Measurements from ENCODE around the gene RAB44. TPM values are rescaled to one million over a fixed set of nuclear protein-coding genes. Genes with fewer than 3 reads are reported as not detected.

Gene RAB44
- total RNA-seq, 2 experiments from 2014 or later, result not detected

DNA sequence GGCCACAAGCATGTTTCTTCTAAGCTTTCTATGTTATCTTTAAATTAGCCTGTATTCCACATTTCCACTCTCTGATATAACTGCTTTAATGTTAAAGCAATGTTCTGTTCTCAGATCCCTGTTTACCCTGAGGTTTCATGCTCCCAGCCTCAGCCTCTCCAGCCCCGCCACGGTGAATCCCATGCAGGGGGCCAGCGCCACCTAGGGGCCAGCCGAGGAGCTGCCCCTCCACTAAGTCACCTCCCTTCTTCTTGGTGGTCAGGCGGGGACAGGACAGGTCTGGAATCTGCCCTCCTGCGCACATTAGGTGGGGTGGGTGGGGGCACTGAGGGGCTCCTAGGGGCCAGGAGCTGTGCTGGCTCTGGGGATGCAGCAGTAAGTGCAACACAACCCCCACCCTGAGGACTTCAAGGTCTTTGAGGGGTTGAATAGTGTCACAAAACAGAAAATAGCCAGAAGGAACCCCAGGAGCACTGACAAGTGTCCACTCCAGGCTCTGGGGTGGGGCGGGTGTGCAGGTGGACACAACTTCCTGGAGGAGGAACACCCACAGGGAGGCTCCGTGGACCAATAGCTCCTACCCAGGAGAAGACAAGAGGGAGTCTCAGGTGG lies 61.6 kb downstream of the RAB44 start:
- no peak overlapping the region for H3K4me3 Mint-ChIP-seq
- H3K9me3 Mint-ChIP-seq (ENCODE audit: insufficient read depth), result no peaks in the 10 kb centered on the region
- peaks cover 2% of the 10 kb centered on the region for H3K27me3 Mint-ChIP-seq (ENCODE audit: low read depth)
- ChIA-PET POLR2A (interaction anchor here (0.7 to 1.2 kb wide), 3 partner anchors 126 to 153 kb away, joined by 3 to 4 read pairs (median 4); partner anchors contain the start of gene C6orf89), CTCF (interaction anchor here (0.6 to 11.9 kb wide), 49 partner anchors 9 to 457 kb away, joined by 3 to 158 read pairs (median 5); partner anchors contain the start of genes C6orf89, CDKN1A, PPIL1 and RAB44)
- peaks cover 2% of the 10 kb centered on the region for H3K36me3 Mint-ChIP-seq (ENCODE audit: low read depth)
- peaks cover 44% of the 10 kb centered on the region for H3K4me1 Mint-ChIP-seq (ENCODE audit: low read depth)
- ATAC-seq (peak; percentile 75), DNase-seq (peak; percentile 85)
- H3K27ac Mint-ChIP-seq, result no peak overlapping the region

DNA sequence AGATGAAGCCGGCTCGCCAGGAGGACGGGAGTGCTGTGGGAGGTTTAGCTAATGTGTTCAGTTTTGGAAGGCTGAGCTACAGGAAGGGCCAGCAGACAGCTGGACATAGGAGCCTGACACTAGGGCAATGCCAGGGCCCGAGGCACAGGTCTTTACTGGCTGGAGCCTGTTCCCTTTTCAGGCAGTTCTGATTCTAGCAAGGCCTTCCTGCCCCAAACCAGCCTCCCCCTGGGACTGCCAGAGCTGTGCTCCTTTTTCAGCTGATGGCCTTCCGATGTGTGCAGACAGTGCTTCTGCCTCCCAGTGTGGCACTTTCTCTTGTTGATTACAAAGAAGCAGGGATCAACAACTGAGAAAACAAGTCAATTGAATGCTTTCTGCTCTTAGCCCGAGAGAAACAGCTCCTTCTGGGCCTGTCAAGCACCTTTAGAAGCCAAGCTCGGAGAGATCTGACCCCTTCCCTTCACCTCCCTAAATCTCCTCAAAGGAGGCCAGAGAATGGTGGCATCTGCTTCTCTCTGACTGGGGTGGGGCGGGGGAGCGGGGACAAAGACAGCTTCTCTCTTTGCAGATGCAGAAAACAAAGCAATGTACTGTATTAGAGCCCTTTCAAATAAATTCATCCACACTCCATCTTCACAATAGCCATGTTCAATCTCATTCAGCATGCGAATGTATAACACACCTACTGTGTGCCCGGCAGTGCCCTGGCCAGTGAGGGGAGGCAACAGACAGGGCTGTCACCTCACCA lies 63.2 kb downstream of the RAB44 start:
- Mint-ChIP-seq H3K27me3 (ENCODE audit: low read depth) (peaks cover 2% of the 10 kb centered on the region), H3K27ac (no peak overlapping the region), H3K36me3 (ENCODE audit: low read depth) (no peaks in the 10 kb centered on the region), H3K4me3 (no peak overlapping the region), H3K4me1 (ENCODE audit: low read depth) (peaks cover 32% of the 10 kb centered on the region), H3K9me3 (ENCODE audit: insufficient read depth) (no peaks in the 10 kb centered on the region)
- ChIA-PET POLR2A (interaction anchor here (0.6 kb wide), 1 partner anchor 1101 kb away, joined by 4 read pairs; no protein-coding TSS in a partner anchor), CTCF (interaction anchor here (1.1 to 11.9 kb wide), 11 partner anchors 9 to 449 kb away, joined by 3 to 158 read pairs (median 20); no protein-coding TSS in a partner anchor)
- no peak for ATAC-seq
- DNase-seq, result no peak

DNA sequence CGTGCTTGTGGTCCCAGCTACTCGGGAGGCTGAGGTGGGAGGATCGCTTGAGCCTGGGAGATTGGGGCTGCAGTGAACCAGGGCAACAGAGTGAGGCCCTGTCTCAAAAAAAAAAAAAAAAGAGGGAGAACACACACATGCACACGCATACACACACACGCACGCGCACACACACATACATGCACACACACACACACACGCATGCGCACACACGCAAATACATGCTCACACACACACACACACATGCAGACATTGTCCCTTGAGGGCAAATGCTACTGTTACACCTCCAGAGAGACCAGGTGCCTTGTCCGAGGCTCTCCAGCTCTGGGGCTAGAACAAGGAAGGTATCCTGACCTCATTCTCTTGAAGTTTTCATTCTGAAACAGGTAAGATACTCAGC lies 64.5 kb downstream of the RAB44 start:
- ATAC-seq (no peak), DNase-seq (no peak)
- ChIA-PET CTCF (interaction anchor here (1.5 to 11.4 kb wide), 5 partner anchors 20 to 217 kb away, joined by 3 to 128 read pairs (median 58); no protein-coding TSS in a partner anchor), POLR2A (no interaction called here)
- Mint-ChIP-seq H3K4me3 (no peak overlapping the region), H3K27me3 (ENCODE audit: low read depth) (peaks cover 2% of the 10 kb centered on the region), H3K4me1 (ENCODE audit: low read depth) (peaks cover 30% of the 10 kb centered on the region), H3K27ac (no peak overlapping the region), H3K36me3 (ENCODE audit: low read depth) (no peaks in the 10 kb centered on the region), H3K9me3 (ENCODE audit: insufficient read depth) (no peaks in the 10 kb centered on the region)

DNA sequence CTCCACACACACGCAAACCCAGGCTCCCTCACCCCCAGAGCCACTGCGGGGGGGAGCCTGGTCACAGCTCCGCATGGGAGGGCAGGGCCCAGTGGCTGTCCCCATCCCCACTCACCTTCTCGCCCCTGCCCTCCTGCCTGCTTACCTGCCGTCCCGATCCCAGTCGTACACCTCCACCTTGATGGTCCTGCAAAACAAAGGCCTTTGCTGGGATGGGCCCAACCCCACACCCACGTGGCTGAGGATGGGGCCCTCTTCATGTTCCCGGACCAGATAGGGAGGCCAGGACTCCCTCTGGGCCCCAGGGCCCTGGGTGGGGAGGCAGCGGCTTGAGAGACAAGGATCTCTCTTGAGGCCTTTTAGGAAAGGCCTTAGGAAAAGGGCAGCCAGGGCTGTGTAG lies 67.6 kb downstream of the RAB44 start:
- no peak overlapping the region for H3K27ac Mint-ChIP-seq
- no peak overlapping the region for H3K4me3 Mint-ChIP-seq
- no peaks in the 10 kb centered on the region for H3K9me3 Mint-ChIP-seq (ENCODE audit: insufficient read depth)
- ChIA-PET POLR2A (interaction anchor here (0.5 kb wide), 1 partner anchor 10 kb away, joined by 3 read pairs; no protein-coding TSS in a partner anchor), CTCF (interaction anchor here (0.8 to 12.5 kb wide), 25 partner anchors 10 to 493 kb away, joined by 3 to 375 read pairs (median 6); partner anchors contain the start of genes C6orf89, FGD2, PPIL1 and TMEM217)
- ATAC-seq (no peak), DNase-seq (no peak)
- H3K27me3 Mint-ChIP-seq (ENCODE audit: low read depth), result peaks cover 2% of the 10 kb centered on the region
- H3K4me1 Mint-ChIP-seq (ENCODE audit: low read depth), result peaks cover 43% of the 10 kb centered on the region
- H3K36me3 Mint-ChIP-seq (ENCODE audit: low read depth), result no peaks in the 10 kb centered on the region

DNA sequence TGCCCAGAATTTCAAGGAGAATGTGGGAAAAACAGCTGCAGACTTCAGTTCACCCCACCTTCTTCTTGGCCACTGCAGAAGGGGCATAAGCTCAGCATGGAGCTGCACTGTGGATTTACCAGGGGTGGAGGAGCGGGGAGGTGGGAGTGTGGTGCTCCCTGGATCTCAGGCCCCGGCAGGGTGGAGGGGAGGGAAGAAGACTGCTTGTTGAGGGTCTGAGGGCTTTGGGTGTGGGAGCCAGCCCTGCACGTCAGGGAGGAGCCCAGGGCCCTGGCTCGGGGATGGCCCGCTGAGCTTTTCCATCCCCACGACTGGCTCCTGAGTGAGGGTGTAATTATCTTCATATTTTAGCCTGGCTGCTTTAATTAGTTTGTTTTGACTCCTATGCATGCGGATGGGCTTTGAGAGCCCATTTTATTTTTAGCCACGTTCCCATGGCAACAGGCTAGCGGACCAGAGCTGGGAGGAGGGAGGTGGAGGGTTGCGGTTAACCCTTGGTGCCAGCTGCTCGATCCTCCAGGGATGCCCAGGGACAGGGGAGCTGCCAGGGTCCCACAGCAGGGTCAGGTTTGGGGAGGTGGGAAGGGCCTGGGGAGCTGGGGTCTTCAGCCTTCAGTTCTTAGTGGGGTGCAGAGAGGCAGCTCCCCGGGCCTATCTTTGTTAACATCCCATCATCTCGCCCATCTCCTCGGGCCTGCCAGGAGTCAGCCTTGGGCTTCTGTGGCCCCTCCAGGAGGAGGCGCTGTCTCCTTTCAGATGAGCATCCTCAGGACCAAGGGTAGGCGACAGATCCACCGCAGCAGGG lies 68.2 kb downstream of the RAB44 start:
- peak; percentile 90 for ATAC-seq

DNA sequence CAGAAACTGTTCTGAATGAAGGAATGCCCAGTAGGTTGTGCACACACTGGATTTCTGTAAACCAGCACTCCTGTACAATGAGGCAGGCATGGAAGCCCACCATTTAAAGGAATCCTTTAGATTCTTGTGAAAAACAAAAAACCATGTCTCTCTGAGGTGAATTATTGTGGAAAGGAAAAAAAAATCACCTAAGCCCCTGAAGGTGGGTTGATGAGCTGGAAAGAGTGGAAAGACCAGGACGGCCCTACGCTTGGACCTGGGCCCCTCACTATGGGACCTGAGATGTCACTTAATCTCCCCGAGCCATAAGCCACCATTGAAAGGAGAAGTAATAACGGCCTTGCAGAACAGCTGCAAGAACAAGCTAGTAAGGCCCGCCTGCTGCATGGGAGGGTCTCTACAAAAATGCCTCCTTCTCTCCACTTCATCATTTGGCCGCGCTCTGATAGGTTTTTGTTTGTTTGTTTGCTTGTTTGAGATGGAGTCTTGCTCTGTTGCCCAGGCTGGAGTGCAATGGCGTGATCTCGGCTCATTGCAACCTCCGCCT lies 68.8 kb downstream of the RAB44 start:
- Mint-ChIP-seq H3K4me3 (no peak overlapping the region), H3K27me3 (ENCODE audit: low read depth) (no peaks in the 10 kb centered on the region), H3K36me3 (ENCODE audit: low read depth) (no peaks in the 10 kb centered on the region), H3K4me1 (ENCODE audit: low read depth) (peaks cover 55% of the 10 kb centered on the region), H3K27ac (peak overlapping the region; percentile 14), H3K9me3 (ENCODE audit: insufficient read depth) (no peaks in the 10 kb centered on the region)
- POLR2A ChIA-PET, result interaction anchor here (0.7 to 1.6 kb wide), 3 partner anchors 83 to 253 kb away, joined by 3 to 6 read pairs (median 4); no protein-coding TSS in a partner anchor
- CTCF ChIA-PET, result interaction anchor here (0.6 to 12.5 kb wide), 36 partner anchors 10 to 728 kb away, joined by 3 to 375 read pairs (median 5); partner anchors contain the start of genes C6orf89, CDKN1A and PPIL1
- no peak for DNase-seq
- ATAC-seq, result no peak

More for the DNA sequence above, 68.2 kb downstream of the RAB44 start:
- Mint-ChIP-seq H3K4me3 (no peak overlapping the region), H3K27ac (peak overlapping the region; percentile 14), H3K36me3 (ENCODE audit: low read depth) (no peaks in the 10 kb centered on the region), H3K4me1 (ENCODE audit: low read depth) (peaks cover 49% of the 10 kb centered on the region), H3K27me3 (ENCODE audit: low read depth) (no peaks in the 10 kb centered on the region), H3K9me3 (ENCODE audit: insufficient read depth) (no peaks in the 10 kb centered on the region)
- POLR2A ChIA-PET, result interaction anchor here (0.5 to 1.6 kb wide), 3 partner anchors 10 to 252 kb away, joined by 3 to 6 read pairs (median 3); no protein-coding TSS in a partner anchor
- CTCF ChIA-PET, result interaction anchor here (0.6 to 12.5 kb wide), 41 partner anchors 10 to 729 kb away, joined by 3 to 375 read pairs (median 5); partner anchors contain the start of genes C6orf89, CDKN1A, FGD2 and PPIL1
- peak; percentile 90 for DNase-seq

DNA sequence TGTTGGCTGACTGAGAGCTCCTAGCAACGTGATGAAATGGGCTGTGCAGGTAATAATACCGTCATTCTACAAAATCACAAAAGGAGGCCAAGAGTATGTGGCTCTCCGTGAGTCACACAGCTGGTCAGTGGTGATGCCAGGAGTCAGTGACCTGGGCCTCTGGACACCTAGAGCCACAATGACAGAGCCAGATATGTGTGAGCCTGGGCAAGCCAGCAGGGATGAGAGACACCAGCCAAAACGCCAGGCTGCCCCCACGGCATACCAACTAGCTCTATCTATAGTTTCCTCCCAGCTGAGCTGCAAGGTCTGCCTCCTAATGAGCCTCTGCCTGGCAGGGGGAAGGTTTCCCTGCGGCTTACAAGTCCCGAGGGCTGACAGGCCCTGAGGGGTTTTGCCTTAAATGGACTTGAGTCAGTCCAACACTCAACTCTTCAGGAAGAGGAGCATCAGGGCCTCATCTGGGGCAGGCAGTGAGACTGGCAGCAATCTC lies 71.6 kb downstream of the RAB44 start:
- Mint-ChIP-seq H3K4me3 (peak overlapping the region; percentile 56), H3K27ac (peak overlapping the region; percentile 90), H3K27me3 (ENCODE audit: low read depth) (no peaks in the 10 kb centered on the region), H3K36me3 (ENCODE audit: low read depth) (no peaks in the 10 kb centered on the region), H3K9me3 (ENCODE audit: insufficient read depth) (no peaks in the 10 kb centered on the region), H3K4me1 (ENCODE audit: low read depth) (peaks cover 72% of the 10 kb centered on the region)
- ChIA-PET POLR2A (interaction anchor here (0.7 to 2.3 kb wide), 5 partner anchors 36 to 402 kb away, joined by 3 to 6 read pairs (median 4); no protein-coding TSS in a partner anchor), CTCF (interaction anchor here (0.7 to 12.5 kb wide), 12 partner anchors 13 to 443 kb away, joined by 3 to 375 read pairs (median 10); partner anchors contain the start of gene PPIL1)
- DNase-seq, result no peak
- ATAC-seq, result peak; percentile 13

DNA sequence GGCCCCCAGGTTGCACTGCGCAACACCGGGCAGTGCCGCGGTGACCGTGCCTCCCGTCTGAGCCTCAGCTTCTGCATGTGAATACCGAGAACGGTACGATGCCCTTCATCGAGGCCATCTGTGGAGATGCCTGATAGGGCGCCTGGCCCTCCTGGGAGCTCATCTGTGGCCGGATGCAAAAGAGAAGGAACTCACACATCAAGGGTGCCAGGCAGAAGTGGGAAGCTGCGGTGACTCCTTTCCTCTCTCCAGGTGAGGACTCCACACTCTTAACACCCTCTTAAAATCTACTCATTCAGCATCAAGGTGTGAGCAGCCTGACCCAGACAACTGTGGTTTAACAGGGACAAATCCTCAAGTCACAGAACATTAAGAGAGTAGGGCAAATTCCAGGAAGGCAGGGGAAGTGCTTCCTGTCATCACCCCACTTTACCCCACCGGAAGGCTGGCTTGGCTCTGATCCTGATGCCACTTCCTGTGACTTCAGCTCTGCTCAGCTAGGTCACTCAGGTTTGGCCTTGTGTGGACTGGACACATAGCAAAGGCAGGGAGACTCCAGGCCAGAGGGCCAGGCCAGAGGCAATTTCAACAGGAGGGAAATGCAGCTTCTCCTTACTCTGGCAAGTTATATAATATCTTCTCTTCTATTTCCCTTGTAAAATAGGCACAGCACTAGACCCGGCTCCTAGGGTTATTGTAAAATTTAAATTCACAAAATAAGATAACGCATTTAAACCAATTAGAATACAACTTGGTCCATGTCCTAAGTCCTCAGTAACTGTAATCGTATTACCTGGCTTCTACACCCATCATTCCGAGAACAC lies 72.3 kb downstream of the RAB44 start:
- peak overlapping the region; percentile 90 for H3K27ac Mint-ChIP-seq
- POLR2A ChIA-PET, result interaction anchor here (0.5 to 2.3 kb wide), 6 partner anchors 36 to 401 kb away, joined by 3 to 6 read pairs (median 4); no protein-coding TSS in a partner anchor
- peak; percentile 66 for DNase-seq
- H3K27me3 Mint-ChIP-seq (ENCODE audit: low read depth), result no peaks in the 10 kb centered on the region
- CTCF ChIA-PET, result interaction anchor here (1.0 to 12.5 kb wide), 11 partner anchors 13 to 443 kb away, joined by 3 to 375 read pairs (median 12); partner anchors contain the start of gene PPIL1
- H3K4me3 Mint-ChIP-seq, result peak overlapping the region; percentile 56
- no peaks in the 10 kb centered on the region for H3K36me3 Mint-ChIP-seq (ENCODE audit: low read depth)
- H3K9me3 Mint-ChIP-seq (ENCODE audit: insufficient read depth), result no peaks in the 10 kb centered on the region
- H3K4me1 Mint-ChIP-seq (ENCODE audit: low read depth), result peaks cover 72% of the 10 kb centered on the region
- peak; percentile 41 for ATAC-seq

DNA sequence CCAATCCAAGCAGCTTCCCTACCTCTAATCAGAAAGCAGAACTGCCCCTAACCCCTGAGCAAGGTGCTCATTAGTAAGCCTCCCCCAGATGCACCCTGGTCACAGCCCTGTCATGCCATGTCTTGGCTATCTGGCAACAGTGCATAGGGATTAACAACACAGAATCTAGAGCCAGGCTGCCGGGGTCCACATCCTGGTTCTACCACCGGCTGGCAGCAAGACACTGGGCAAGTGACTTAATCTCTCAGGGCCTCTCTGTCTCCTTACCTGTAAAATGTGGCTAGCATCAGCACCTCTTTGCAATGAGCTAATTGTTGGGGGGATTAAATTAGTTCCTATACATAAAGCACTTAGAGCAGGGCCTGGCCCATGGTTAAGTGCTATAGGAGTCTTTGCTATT lies 73.5 kb downstream of the RAB44 start:
- Mint-ChIP-seq H3K4me3 (no peak overlapping the region), H3K27me3 (ENCODE audit: low read depth) (peaks cover 2% of the 10 kb centered on the region), H3K4me1 (ENCODE audit: low read depth) (peaks cover 67% of the 10 kb centered on the region), H3K27ac (peak overlapping the region; percentile 90), H3K9me3 (ENCODE audit: insufficient read depth) (no peaks in the 10 kb centered on the region), H3K36me3 (ENCODE audit: low read depth) (no peaks in the 10 kb centered on the region)
- ATAC-seq (no peak), DNase-seq (no peak)
- ChIA-PET POLR2A (interaction anchor here (1.0 kb wide), 1 partner anchor 12 kb away, joined by 3 read pairs; no protein-coding TSS in a partner anchor), CTCF (interaction anchor here (1.0 to 12.5 kb wide), 5 partner anchors 11 to 310 kb away, joined by 3 to 375 read pairs (median 158); no protein-coding TSS in a partner anchor)

DNA sequence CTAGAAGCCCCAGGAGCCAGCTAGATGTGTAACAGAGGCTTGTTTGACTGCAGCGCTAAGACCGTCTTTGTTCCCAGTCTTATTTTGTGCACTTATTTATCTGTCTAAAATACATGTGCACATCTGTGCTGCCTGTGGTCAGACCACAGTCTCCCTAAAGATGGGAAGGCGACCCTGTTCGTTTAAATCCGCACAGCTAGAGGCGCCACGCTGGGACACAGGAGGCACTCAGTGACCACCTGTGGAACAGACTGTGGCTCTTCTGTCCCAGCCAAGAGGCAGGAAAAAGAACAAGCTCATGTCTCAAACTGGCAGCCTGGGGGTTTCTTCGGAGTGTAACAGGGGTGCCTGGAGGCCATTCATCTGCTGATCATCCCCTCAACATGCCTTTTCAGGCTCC lies 74.8 kb downstream of the RAB44 start:
- H3K9me3 Mint-ChIP-seq (ENCODE audit: insufficient read depth), result no peaks in the 10 kb centered on the region
- ChIA-PET POLR2A (no interaction called here), CTCF (interaction anchor here (1.0 to 12.5 kb wide), 8 partner anchors 10 to 247 kb away, joined by 3 to 375 read pairs (median 8); no protein-coding TSS in a partner anchor)
- no peak for ATAC-seq
- H3K4me3 Mint-ChIP-seq, result no peak overlapping the region
- H3K27ac Mint-ChIP-seq, result peak overlapping the region; percentile 90
- DNase-seq, result no peak
- peaks cover 8% of the 10 kb centered on the region for H3K27me3 Mint-ChIP-seq (ENCODE audit: low read depth)
- H3K4me1 Mint-ChIP-seq (ENCODE audit: low read depth), result peaks cover 56% of the 10 kb centered on the region
- no peaks in the 10 kb centered on the region for H3K36me3 Mint-ChIP-seq (ENCODE audit: low read depth)
